Central memory CD4-positive, alpha-beta T cell (primary cell): ENCODE measurements around the gene RAB33B.
"Not testable (repeated sequence)": the region's sequence is repeated elsewhere in the genome, so short reads cannot be mapped to it uniquely, and the experiment has no call there.

Experiments used
- DNase-seq: peaks from one replicate; pipeline ENCODE4 v3.0.0; 2022

Gene RAB33B

GRCh38 chr4:139465922-139466321 lies 12.0 kb downstream of the RAB33B start:
- DNase-seq: no peak

GRCh38 chr4:139468756-139469155 lies 14.8 kb downstream of the RAB33B start:
- DNase-seq: not testable (repeated sequence)

GRCh38 chr4:139469216-139469615 lies 15.3 kb downstream of the RAB33B start:
- DNase-seq: no peak

GRCh38 chr4:139469869-139470268 lies 15.9 kb downstream of the RAB33B start:
- no peak for DNase-seq

GRCh38 chr4:139470295-139470694 lies 16.4 kb downstream of the RAB33B start:
- no peak for DNase-seq

GRCh38 chr4:139470997-139471665 lies 17.2 kb downstream of the RAB33B start:
- no peak for DNase-seq

- no peak for DNase-seq
Measured at GRCh38 chr4:139472852-139473251, 18.9 kb downstream of the RAB33B start.

GRCh38 chr4:139476363-139476762 lies 22.4 kb downstream of the RAB33B start:
- no peak for DNase-seq

GRCh38 chr4:139481465-139481864 lies 27.5 kb downstream of the RAB33B start:
- DNase-seq: no peak

- DNase-seq: no peak
Measured at GRCh38 chr4:139483000-139483399, 29.1 kb downstream of the RAB33B start.

GRCh38 chr4:139484783-139485311 lies 30.9 kb downstream of the RAB33B start:
- no peak for DNase-seq

GRCh38 chr4:139488442-139488841 lies 34.5 kb downstream of the RAB33B start:
- DNase-seq: no peak

GRCh38 chr4:139489638-139490037 lies 35.7 kb downstream of the RAB33B start:
- no peak for DNase-seq

- DNase-seq: no peak
Measured at GRCh38 chr4:139492429-139492828, 38.5 kb downstream of the RAB33B start.

- no peak for DNase-seq
Measured at GRCh38 chr4:139493176-139493575, 39.3 kb downstream of the RAB33B start.

GRCh38 chr4:139499186-139499585 lies 45.3 kb downstream of the RAB33B start:
- DNase-seq: no peak

GRCh38 chr4:139501117-139501516 lies 47.2 kb downstream of the RAB33B start:
- DNase-seq: no peak

GRCh38 chr4:139501527-139501926 lies 47.6 kb downstream of the RAB33B start:
- no peak for DNase-seq

GRCh38 chr4:139501927-139502899 lies 48.3 kb downstream of the RAB33B start:
- no peak for DNase-seq

GRCh38 chr4:139503622-139504166 lies 49.8 kb downstream of the RAB33B start:
- no peak for DNase-seq

- no peak for DNase-seq
Measured at GRCh38 chr4:139506774-139507173, 52.9 kb downstream of the RAB33B start.

- DNase-seq: no peak
Measured at GRCh38 chr4:139508581-139509237, 54.8 kb downstream of the RAB33B start.
